ENCODE data around the gene PNPLA5.

Gene PNPLA5

GRCh38 chr22:43837666-43838065, 54.1 kb downstream of the PNPLA5 start:
- TF ChIP-seq, protein P1, sequence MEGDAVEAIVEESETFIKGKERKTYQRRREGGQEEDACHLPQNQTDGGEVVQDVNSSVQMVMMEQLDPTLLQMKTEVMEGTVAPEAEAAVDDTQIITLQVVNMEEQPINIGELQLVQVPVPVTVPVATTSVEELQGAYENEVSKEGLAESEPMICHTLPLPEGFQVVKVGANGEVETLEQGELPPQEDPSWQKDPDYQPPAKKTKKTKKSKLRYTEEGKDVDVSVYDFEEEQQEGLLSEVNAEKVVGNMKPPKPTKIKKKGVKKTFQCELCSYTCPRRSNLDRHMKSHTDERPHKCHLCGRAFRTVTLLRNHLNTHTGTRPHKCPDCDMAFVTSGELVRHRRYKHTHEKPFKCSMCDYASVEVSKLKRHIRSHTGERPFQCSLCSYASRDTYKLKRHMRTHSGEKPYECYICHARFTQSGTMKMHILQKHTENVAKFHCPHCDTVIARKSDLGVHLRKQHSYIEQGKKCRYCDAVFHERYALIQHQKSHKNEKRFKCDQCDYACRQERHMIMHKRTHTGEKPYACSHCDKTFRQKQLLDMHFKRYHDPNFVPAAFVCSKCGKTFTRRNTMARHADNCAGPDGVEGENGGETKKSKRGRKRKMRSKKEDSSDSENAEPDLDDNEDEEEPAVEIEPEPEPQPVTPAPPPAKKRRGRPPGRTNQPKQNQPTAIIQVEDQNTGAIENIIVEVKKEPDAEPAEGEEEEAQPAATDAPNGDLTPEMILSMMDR (IDR thresholded peaks at IDR 0.05; ENCODE audit: low read depth, low read length) = no peak
- H3K4me3 ChIP-seq (ENCODE audit: low read depth, low read length) = no peak overlapping the region

- H3K4me3 ChIP-seq (ENCODE audit: low read depth, low read length) = no peak overlapping the region
- TF ChIP-seq, protein P1 (IDR thresholded peaks at IDR 0.05; ENCODE audit: low read depth, low read length) = no peak
Measured at GRCh38 chr22:43835736-43836135, 56.1 kb downstream of the PNPLA5 start.

DNA sequence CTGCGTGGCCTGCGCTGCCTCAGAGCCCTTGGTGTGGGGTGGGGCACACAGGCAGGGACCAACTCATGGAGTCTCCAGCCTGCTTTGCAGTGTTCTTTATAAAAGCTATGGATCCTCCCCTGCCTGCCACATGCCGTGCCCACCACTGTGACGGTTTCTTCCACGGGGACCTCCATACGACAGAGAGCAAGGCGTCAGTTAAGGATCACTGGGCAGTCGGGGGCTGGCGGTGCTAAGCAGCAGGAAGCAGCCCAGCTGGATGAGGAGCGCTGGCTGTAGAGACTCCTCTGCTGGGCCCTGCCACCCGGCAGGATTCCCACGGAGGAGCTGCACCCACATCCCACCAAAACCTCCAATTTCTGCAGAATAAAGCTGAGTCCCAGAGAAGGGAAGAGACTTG, 56.6 kb downstream of the PNPLA5 start:
- H3K4me3 ChIP-seq (ENCODE audit: low read depth, low read length) = no peak overlapping the region
- TF ChIP-seq, protein P1 (IDR thresholded peaks at IDR 0.05; ENCODE audit: low read depth, low read length) = no peak

- no peak overlapping the region for H3K4me3 ChIP-seq (ENCODE audit: low read depth, low read length)
- TF ChIP-seq, protein P1 (IDR thresholded peaks at IDR 0.05; ENCODE audit: low read depth, low read length) = no peak
Measured at GRCh38 chr22:43833286-43834240, 58.2 kb downstream of the PNPLA5 start.

- TF ChIP-seq, protein P1 (IDR thresholded peaks at IDR 0.05; ENCODE audit: low read depth, low read length) = no peak
- no peak overlapping the region for H3K4me3 ChIP-seq (ENCODE audit: low read depth, low read length)
Measured at GRCh38 chr22:43832393-43833265, 59.2 kb downstream of the PNPLA5 start.

- H3K4me3 ChIP-seq (ENCODE audit: low read depth, low read length) = no peak overlapping the region
- TF ChIP-seq, protein P1 (IDR thresholded peaks at IDR 0.05; ENCODE audit: low read depth, low read length) = no peak
Measured at GRCh38 chr22:43831561-43832392, 60.0 kb downstream of the PNPLA5 start.
